ENCODE measurements around the gene CNOT4.
"Not testable (repeated sequence)": the region's sequence is repeated elsewhere in the genome, so short reads cannot be mapped to it uniquely, and the experiment has no call there.

DNA sequence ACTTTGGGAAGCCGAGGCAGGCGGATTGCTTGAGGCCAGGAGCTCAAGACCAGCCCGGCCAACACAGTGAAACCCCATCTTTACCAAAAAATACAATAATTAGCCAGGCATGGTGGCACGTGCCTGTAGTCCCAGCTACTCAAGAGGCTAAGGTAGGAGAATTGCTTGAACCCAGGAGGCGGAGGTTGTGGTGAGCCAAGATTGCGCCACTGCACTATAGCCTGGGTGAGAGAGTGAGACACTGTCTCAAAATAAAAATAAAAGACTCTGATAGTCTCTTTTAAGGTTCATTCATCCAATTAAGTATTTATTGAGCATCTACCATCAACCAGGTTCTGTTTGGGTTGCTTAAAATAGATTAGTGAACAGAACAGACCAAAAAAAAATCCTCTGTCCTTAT lies 12.7 kb downstream of the CNOT4 start:
- TF ChIP-seq POLR2A (IDR thresholded peaks at IDR 0.05) = not testable (repeated sequence)
- TF ChIP-seq, protein P1, sequence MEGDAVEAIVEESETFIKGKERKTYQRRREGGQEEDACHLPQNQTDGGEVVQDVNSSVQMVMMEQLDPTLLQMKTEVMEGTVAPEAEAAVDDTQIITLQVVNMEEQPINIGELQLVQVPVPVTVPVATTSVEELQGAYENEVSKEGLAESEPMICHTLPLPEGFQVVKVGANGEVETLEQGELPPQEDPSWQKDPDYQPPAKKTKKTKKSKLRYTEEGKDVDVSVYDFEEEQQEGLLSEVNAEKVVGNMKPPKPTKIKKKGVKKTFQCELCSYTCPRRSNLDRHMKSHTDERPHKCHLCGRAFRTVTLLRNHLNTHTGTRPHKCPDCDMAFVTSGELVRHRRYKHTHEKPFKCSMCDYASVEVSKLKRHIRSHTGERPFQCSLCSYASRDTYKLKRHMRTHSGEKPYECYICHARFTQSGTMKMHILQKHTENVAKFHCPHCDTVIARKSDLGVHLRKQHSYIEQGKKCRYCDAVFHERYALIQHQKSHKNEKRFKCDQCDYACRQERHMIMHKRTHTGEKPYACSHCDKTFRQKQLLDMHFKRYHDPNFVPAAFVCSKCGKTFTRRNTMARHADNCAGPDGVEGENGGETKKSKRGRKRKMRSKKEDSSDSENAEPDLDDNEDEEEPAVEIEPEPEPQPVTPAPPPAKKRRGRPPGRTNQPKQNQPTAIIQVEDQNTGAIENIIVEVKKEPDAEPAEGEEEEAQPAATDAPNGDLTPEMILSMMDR (IDR thresholded peaks at IDR 0.05) = not testable (repeated sequence)
